ENCODE measurements around the gene BCAS3.

The BCAS3 gene

GRCh38 chr17:61413661-61414126 is 736.0 kb downstream of the BCAS3 start:
- peak overlapping the region; percentile 88; the same call in 1 of the 2 replicates for H3K27ac ChIP-seq
- TF ChIP-seq CTCF (IDR thresholded peaks at IDR 0.05) (no peak), ZFX (IDR thresholded peaks at IDR 0.05; ENCODE audit: borderline replicate concordance) (no peak)

GRCh38 chr17:61414141-61414935 is 736.7 kb downstream of the BCAS3 start:
- TF ChIP-seq CTCF (IDR thresholded peaks at IDR 0.05): no peak
- TF ChIP-seq ZFX (IDR thresholded peaks at IDR 0.05; ENCODE audit: borderline replicate concordance): no peak
- peak overlapping the region; percentile 88 for H3K27ac ChIP-seq

- TF ChIP-seq ZFX (IDR thresholded peaks at IDR 0.05; ENCODE audit: borderline replicate concordance) (no peak), CTCF (IDR thresholded peaks at IDR 0.05) (no peak)
- peak overlapping the region; percentile 88 for H3K27ac ChIP-seq
These were observed 737.2 kb downstream of the BCAS3 start for GRCh38 chr17:61414936-61415251.

GRCh38 chr17:61415374-61416210 is 737.9 kb downstream of the BCAS3 start:
- H3K27ac ChIP-seq: peak overlapping the region; percentile 88
- no peak for TF ChIP-seq ZFX (IDR thresholded peaks at IDR 0.05; ENCODE audit: borderline replicate concordance)
- no peak for TF ChIP-seq CTCF (IDR thresholded peaks at IDR 0.05)

GRCh38 chr17:61416211-61416539 is 738.5 kb downstream of the BCAS3 start:
- TF ChIP-seq ZFX (IDR thresholded peaks at IDR 0.05; ENCODE audit: borderline replicate concordance) (no peak), CTCF (IDR thresholded peaks at IDR 0.05) (no peak)
- H3K27ac ChIP-seq: peak overlapping the region; percentile 26; the same call in 1 of the 2 replicates

- peak overlapping the region; percentile 26; the same call in 1 of the 2 replicates for H3K27ac ChIP-seq
- TF ChIP-seq CTCF (IDR thresholded peaks at IDR 0.05) (peak; percentile 94), ZFX (IDR thresholded peaks at IDR 0.05; ENCODE audit: borderline replicate concordance) (no peak)
These were observed 739.1 kb downstream of the BCAS3 start for GRCh38 chr17:61416540-61417363.
